HL-60 (cell line): ENCODE results near the gene NINJ1.

ENCODE experiments used
- DNase-seq, 2 experiments: peaks; one replicate each; pipeline ENCODE4 v3.0.0-alpha.2; 2010 to 2020; ENCODE audit warnings: low read depth in 1 of 2, low spot score in 1 of 2
- H3K27ac ChIP-seq: fragments of 250-450 bp; sonication (Bioruptor Pico); replicated peaks from 2 replicates; pipeline ENCODE4 v1.5.1; 2020; ENCODE audit warnings: mild to moderate bottlenecking, moderate library complexity
- H3K27me3 ChIP-seq: fragments of 250-450 bp; sonication (Bioruptor Pico); 2 replicates; pipeline ENCODE4 v1.5.1; 2021; ENCODE audit warnings: mild to moderate bottlenecking, moderate library complexity; ENCODE audit not compliant: insufficient read depth, poor library complexity, severe bottlenecking
- H3K4me3 ChIP-seq: replicated peaks from 2 replicates; pipeline ENCODE4 v1.5.1; 2011; ENCODE audit warnings: mild to moderate bottlenecking, control low read depth, low read length; ENCODE audit not compliant: insufficient read depth
- CTCF ChIP-seq: IDR thresholded peaks from one replicate; pipeline ENCODE4 v1.5.1; 2011; ENCODE audit warnings: low read length, control low read depth, inconsistent platforms; ENCODE audit not compliant: insufficient read depth
- GABPA ChIP-seq: IDR thresholded peaks from 2 replicates; pipeline ENCODE4 v1.6.1; 2012; ENCODE audit warnings: low read depth
- POLR2AphosphoS5 ChIP-seq: IDR thresholded peaks from 2 replicates; pipeline ENCODE4 v1.6.1; 2012; ENCODE audit warnings: low read depth
- REST ChIP-seq: IDR thresholded peaks from 2 replicates; pipeline ENCODE4 v1.6.1; 2012; ENCODE audit warnings: low read depth; ENCODE audit not compliant: insufficient replicate concordance
- SPI1 ChIP-seq: IDR thresholded peaks from 2 replicates; pipeline ENCODE4 v1.6.1; 2012; ENCODE audit warnings: low read depth, mild to moderate bottlenecking, borderline replicate concordance

Gene NINJ1

GRCh38 chr9:93151097-93151784, 17.2 kb upstream of the NINJ1 start:
- Histone ChIP-seq H3K27ac (no peak overlapping the region), H3K4me3 (no peak overlapping the region), H3K27me3 (no peaks in the 10 kb centered on the region)
- TF ChIP-seq GABPA (no peak), CTCF (no peak), REST (no peak), SPI1 (no peak), POLR2AphosphoS5 (no peak)
- DNase-seq: no peak

- no peak for TF ChIP-seq SPI1
- no peak for TF ChIP-seq GABPA
- no peak for TF ChIP-seq POLR2AphosphoS5
- TF ChIP-seq CTCF: no peak
- no peak for TF ChIP-seq REST
- H3K4me3 ChIP-seq: no peak overlapping the region
- no peak for DNase-seq
- no peak overlapping the region for H3K27ac ChIP-seq
- no peaks in the 10 kb centered on the region for H3K27me3 ChIP-seq
Measured at GRCh38 chr9:93149361-93149760, 15.3 kb upstream of the NINJ1 start.

GRCh38 chr9:93148721-93149120, 14.7 kb upstream of the NINJ1 start:
- DNase-seq: no peak
- Histone ChIP-seq H3K27me3 (no peaks in the 10 kb centered on the region), H3K4me3 (no peak overlapping the region), H3K27ac (no peak overlapping the region)
- TF ChIP-seq REST (no peak), CTCF (no peak), SPI1 (no peak), POLR2AphosphoS5 (no peak), GABPA (no peak)
